Astrocyte of the spinal cord (primary cell): Measurements from ENCODE around the gene KIAA1328.

ENCODE experiments used
- DNase-seq: peaks from one replicate; pipeline ENCODE4 v3.0.0; 2011; ENCODE audit warnings: low read depth, low spot score
- H3K4me3 ChIP-seq: 2 replicates; pipeline ENCODE4 v1.5.1; 2011; ENCODE audit warnings: low read depth, mild to moderate bottlenecking, low read length, moderate library complexity
- CTCF ChIP-seq: IDR thresholded peaks from 2 replicates; pipeline ENCODE4 v1.5.1; 2012; ENCODE audit warnings: low read depth, mild to moderate bottlenecking, low read length, inconsistent platforms
- in situ Hi-C: cut with HindIII; loops from 2 replicates; pipeline ENCODE4 v1.10.0; 2017; ENCODE audit warnings: low sequenced_read_pairs

Gene KIAA1328

GRCh38 chr18:37258131-37258530 is 429.2 kb downstream of the KIAA1328 start:
- in situ Hi-C loops = no loop called here
- DNase-seq = no peak
- no peak overlapping the region for H3K4me3 ChIP-seq
- no peak for TF ChIP-seq CTCF

- no peak for TF ChIP-seq CTCF
- H3K4me3 ChIP-seq = no peak overlapping the region
- in situ Hi-C loops = no loop called here
- no peak for DNase-seq
Observed at GRCh38 chr18:37258819-37259218, 429.9 kb downstream of the KIAA1328 start.

GRCh38 chr18:37259711-37260110 is 430.8 kb downstream of the KIAA1328 start:
- H3K4me3 ChIP-seq = no peak overlapping the region
- TF ChIP-seq CTCF = no peak
- no peak for DNase-seq
- in situ Hi-C loops = no loop called here

GRCh38 chr18:37260367-37261093 is 431.6 kb downstream of the KIAA1328 start:
- in situ Hi-C loops = no loop called here
- no peak for TF ChIP-seq CTCF
- no peak overlapping the region for H3K4me3 ChIP-seq
- DNase-seq = no peak

- in situ Hi-C loops = no loop called here
- TF ChIP-seq CTCF = no peak
- no peak overlapping the region for H3K4me3 ChIP-seq
- no peak for DNase-seq
Observed at GRCh38 chr18:37261246-37261840, 432.4 kb downstream of the KIAA1328 start.

- no peak overlapping the region for H3K4me3 ChIP-seq
- in situ Hi-C loops = no loop called here
- no peak for TF ChIP-seq CTCF
- no peak for DNase-seq
Observed at GRCh38 chr18:37261988-37262387, 433.1 kb downstream of the KIAA1328 start.
